ENCODE results near the gene DNM3.

DNA sequence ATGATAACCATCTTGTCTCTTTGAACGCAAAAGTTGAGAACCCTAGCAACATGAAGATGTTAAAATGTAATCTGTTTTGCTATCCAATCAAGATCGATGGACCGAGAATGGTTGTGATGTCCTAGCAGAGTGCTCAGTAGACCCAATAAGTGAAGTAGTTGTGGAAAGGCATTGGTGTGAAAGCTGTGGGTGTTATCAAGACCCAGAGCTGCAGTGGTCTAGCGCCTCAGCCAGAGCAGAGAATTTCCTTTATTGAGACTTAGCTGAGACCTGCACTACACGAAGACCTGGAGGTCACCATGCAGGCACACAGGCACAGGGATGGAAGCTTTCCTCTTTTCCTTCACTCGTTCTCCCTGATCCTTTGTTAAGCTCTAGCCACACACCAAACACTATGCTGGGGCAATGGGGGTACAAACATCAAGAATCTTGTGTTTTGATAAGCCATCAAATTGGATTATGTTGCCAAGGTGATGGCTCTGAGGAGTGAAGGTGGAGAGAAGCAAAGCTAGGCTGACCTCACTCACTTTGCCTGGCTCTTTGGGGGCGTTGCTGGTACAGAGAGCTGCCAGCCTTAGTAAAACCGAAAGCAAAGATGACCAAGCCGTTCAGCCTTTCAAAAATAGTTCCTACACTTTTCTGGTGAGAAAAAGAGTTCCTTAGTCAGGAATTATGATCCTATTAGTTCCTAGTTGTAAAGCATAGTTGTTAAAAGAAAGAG, 35.7 kb upstream of the DNM3 start:
- TF ChIP-seq CHD2 (IDR thresholded peaks at IDR 0.05; ENCODE audit: low read length, partially characterized antibody): no peak
- no peak for TF ChIP-seq GABPA (IDR thresholded peaks at IDR 0.05; ENCODE audit: low read depth)
- TF ChIP-seq, protein P1, sequence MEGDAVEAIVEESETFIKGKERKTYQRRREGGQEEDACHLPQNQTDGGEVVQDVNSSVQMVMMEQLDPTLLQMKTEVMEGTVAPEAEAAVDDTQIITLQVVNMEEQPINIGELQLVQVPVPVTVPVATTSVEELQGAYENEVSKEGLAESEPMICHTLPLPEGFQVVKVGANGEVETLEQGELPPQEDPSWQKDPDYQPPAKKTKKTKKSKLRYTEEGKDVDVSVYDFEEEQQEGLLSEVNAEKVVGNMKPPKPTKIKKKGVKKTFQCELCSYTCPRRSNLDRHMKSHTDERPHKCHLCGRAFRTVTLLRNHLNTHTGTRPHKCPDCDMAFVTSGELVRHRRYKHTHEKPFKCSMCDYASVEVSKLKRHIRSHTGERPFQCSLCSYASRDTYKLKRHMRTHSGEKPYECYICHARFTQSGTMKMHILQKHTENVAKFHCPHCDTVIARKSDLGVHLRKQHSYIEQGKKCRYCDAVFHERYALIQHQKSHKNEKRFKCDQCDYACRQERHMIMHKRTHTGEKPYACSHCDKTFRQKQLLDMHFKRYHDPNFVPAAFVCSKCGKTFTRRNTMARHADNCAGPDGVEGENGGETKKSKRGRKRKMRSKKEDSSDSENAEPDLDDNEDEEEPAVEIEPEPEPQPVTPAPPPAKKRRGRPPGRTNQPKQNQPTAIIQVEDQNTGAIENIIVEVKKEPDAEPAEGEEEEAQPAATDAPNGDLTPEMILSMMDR (IDR thresholded peaks at IDR 0.05): no peak
- TF ChIP-seq, protein P2, sequence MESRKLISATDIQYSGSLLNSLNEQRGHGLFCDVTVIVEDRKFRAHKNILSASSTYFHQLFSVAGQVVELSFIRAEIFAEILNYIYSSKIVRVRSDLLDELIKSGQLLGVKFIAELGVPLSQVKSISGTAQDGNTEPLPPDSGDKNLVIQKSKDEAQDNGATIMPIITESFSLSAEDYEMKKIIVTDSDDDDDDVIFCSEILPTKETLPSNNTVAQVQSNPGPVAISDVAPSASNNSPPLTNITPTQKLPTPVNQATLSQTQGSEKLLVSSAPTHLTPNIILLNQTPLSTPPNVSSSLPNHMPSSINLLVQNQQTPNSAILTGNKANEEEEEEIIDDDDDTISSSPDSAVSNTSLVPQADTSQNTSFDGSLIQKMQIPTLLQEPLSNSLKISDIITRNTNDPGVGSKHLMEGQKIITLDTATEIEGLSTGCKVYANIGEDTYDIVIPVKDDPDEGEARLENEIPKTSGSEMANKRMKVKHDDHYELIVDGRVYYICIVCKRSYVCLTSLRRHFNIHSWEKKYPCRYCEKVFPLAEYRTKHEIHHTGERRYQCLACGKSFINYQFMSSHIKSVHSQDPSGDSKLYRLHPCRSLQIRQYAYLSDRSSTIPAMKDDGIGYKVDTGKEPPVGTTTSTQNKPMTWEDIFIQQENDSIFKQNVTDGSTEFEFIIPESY (IDR thresholded peaks at IDR 0.05; ENCODE audit: borderline replicate concordance, low read depth): no peak
- no peak for TF ChIP-seq MEF2A (IDR thresholded peaks at IDR 0.05; ENCODE audit: borderline replicate concordance, low read depth)
- TF ChIP-seq RAD21 (IDR thresholded peaks at IDR 0.05; ENCODE audit: low read length): no peak
- TF ChIP-seq FOXJ3 (CRISPR knock-in tag; IDR thresholded peaks at IDR 0.05): no peak
